SJSA1 (cell line): ENCODE data around the gene ARHGEF16. TPM values are rescaled to one million over a fixed set of nuclear protein-coding genes. Genes with fewer than 3 reads are reported as not detected.

Experiments used
- DNase-seq, 2 experiments: peaks; one replicate each; pipeline ENCODE4 v3.0.0-alpha.2; 2015 to 2020; ENCODE audit warnings: low spot score in 2 of 2, low read depth in 1 of 2
- H3K27ac ChIP-seq: fragments of 250-450 bp; sonication (Bioruptor Pico); 2 replicates; pipeline ENCODE4 v1.5.1; 2020; ENCODE audit warnings: mild to moderate bottlenecking, moderate library complexity
- H3K27me3 ChIP-seq: fragments of 250-450 bp; sonication (Bioruptor Pico); replicated peaks from 2 replicates; pipeline ENCODE4 v1.5.1; 2020; ENCODE audit warnings: mild to moderate bottlenecking, moderate library complexity
- H3K36me3 ChIP-seq: fragments of 250-450 bp; sonication (Bioruptor Pico); 2 replicates; pipeline ENCODE4 v1.5.1; 2020; ENCODE audit warnings: mild to moderate bottlenecking
- H3K4me1 ChIP-seq: fragments of 250-450 bp; sonication (Bioruptor Pico); replicated peaks from 2 replicates; pipeline ENCODE4 v1.6.1; 2021; ENCODE audit warnings: mild to moderate bottlenecking
- H3K4me3 ChIP-seq: fragments of 250-450 bp; sonication (Bioruptor Pico); 2 replicates; pipeline ENCODE4 v1.5.1; 2020; ENCODE audit warnings: mild to moderate bottlenecking
- H3K9me3 ChIP-seq: fragments of 250-450 bp; sonication (Bioruptor Pico); replicated peaks from 2 replicates; pipeline ENCODE4 v1.5.1; 2020; ENCODE audit warnings: mild to moderate bottlenecking
- total RNA-seq: library from RNA; depleted of rRNA; stranded (reverse); fragments of >200 nt; shearing (Covaris generic); gene quantifications from 2 replicates; pipeline ENCODE4 v1.2.3, GENCODE V29; 2014

The ARHGEF16 gene
- total RNA-seq, 1 experiment from 2014 or later, result 34.9 TPM

DNA sequence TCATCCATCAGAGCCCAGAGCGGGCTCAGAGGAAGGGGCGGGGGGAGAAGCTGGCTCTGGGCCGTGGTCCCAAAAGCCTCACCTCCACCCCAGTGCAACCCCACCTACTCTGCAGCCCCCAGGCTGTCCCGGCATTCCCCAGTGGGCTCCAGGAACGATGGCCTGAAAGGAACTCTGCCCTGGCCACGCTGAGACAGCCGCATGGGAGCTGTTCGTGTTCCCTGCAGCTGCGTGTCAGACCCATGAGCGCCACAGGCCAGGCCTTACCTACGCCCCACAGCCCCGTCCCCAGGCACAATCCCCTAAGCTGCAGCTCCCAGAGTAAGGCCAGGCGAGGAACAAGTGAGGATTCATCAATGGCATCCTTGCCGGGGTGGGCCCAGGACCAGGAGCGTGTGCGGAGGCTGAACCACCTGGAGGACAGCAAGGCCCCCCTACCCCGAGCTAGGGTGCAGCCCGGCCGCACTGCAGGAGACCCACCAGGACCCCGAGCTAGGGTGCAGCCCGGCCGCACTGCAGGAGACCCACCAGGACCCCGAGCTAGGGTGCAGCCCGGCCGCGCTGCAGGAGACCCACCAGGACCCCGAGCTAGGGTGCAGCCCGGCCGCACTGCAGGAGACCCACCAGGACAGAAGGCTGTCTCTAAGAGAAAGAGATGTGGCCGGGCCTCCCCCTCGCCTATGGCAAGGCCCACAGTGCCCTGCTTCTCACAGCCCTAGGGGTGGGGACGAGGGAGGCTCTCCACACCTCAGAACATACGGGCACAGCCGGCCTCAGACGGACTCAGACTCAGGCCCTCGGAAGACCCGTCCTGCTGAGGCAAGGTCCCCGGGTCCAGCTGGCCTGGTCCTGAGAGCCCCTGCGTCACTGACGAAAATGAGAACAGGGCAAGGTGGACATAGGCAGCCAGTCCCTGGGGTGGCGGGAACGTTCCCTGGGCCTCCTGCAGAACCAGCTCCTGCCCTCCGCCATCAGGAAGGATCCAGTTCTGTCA is 26.5 kb upstream of the ARHGEF16 start:
- no peak overlapping the region for H3K4me3 ChIP-seq
- H3K27me3 ChIP-seq, result no peaks in the 10 kb centered on the region
- H3K4me1 ChIP-seq, result no peaks in the 10 kb centered on the region
- H3K36me3 ChIP-seq, result no peaks in the 10 kb centered on the region
- no peak overlapping the region for H3K27ac ChIP-seq
- DNase-seq, result no peak
- H3K9me3 ChIP-seq, result no peaks in the 10 kb centered on the region

DNA sequence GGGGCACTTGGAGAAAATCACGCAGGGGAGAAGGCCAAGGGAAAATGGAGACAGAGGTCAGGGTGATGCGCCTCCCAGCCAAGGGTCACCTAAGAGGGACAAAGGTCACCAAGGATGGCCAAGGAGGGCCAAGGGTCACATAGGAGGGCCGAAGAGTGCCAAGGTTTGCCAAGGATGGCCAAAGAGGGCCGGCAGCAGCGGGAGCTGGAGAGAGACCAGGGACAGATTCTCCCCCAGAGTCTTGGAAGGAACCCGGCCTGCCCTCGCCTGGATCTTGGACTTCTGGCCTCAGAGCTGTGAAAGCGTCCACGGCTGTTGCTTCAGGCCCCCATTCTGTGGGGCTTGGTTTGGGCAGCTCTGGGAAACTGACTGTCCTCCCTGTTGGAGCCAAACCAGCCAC is 25.6 kb upstream of the ARHGEF16 start:
- Histone ChIP-seq H3K36me3 (no peaks in the 10 kb centered on the region), H3K27me3 (no peaks in the 10 kb centered on the region), H3K27ac (no peak overlapping the region), H3K9me3 (no peaks in the 10 kb centered on the region), H3K4me1 (no peaks in the 10 kb centered on the region), H3K4me3 (no peak overlapping the region)
- no peak for DNase-seq

DNA sequence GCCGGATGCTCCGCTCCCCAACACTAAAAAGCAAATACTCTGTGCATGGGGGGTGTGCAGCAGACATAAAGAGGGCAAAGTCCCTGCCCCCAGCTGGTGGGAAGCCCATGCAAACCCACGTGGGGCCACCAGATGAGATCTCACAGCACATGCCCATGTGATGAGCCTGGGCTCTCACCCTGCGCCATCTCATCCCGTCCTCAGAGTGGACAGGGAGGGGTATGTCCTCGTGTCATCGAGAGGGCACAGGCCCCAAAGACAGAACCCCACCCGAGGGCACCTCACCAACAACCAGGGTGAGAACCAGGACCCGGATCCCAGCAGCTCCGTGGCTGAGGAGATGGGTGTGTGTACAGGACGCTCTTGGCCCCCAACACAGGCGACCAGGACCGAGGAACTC is 25.1 kb upstream of the ARHGEF16 start:
- H3K9me3 ChIP-seq, result no peaks in the 10 kb centered on the region

GRCh38 chr1:3429766-3430165 is 24.7 kb upstream of the ARHGEF16 start:
- no peak overlapping the region for H3K27ac ChIP-seq
- no peak overlapping the region for H3K4me3 ChIP-seq
- H3K36me3 ChIP-seq, result no peaks in the 10 kb centered on the region
- no peak for DNase-seq
- H3K27me3 ChIP-seq, result no peaks in the 10 kb centered on the region
- no peaks in the 10 kb centered on the region for H3K4me1 ChIP-seq
- no peaks in the 10 kb centered on the region for H3K9me3 ChIP-seq

More for the DNA sequence above, 25.1 kb upstream of the ARHGEF16 start:
- no peak for DNase-seq
- Histone ChIP-seq H3K27ac (no peak overlapping the region), H3K4me3 (no peak overlapping the region), H3K4me1 (no peaks in the 10 kb centered on the region), H3K36me3 (no peaks in the 10 kb centered on the region), H3K27me3 (no peaks in the 10 kb centered on the region)

- Histone ChIP-seq H3K4me3 (no peak overlapping the region), H3K36me3 (no peaks in the 10 kb centered on the region), H3K4me1 (no peaks in the 10 kb centered on the region), H3K27ac (no peak overlapping the region), H3K27me3 (no peaks in the 10 kb centered on the region), H3K9me3 (no peaks in the 10 kb centered on the region)
- no peak for DNase-seq
Observed at GRCh38 chr1:3430406-3430805, 24.1 kb upstream of the ARHGEF16 start.

DNA sequence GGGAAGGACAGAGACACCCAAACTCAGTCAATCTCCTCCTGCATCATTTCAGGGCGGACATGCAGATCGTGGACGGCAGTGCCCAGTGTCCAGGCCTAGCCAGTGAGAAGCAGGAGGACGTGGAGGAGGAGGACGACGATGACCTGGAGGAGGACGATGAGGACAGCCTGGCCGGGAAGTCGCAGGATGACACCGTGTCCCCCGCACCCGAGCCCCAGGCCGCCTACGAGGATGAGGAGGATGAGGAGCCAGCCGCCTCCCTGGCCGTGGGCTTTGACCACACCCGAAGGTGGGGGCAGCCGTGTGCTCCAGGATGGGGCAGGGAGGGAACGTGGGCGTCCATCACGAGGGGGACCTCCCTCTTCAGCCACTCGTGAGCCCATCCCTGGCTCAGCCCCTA is 23.6 kb upstream of the ARHGEF16 start:
- DNase-seq, result no peak
- H3K4me1 ChIP-seq, result no peaks in the 10 kb centered on the region
- no peaks in the 10 kb centered on the region for H3K27me3 ChIP-seq
- H3K27ac ChIP-seq, result no peak overlapping the region
- H3K36me3 ChIP-seq, result no peaks in the 10 kb centered on the region
- H3K4me3 ChIP-seq, result no peak overlapping the region
- H3K9me3 ChIP-seq, result no peaks in the 10 kb centered on the region

DNA sequence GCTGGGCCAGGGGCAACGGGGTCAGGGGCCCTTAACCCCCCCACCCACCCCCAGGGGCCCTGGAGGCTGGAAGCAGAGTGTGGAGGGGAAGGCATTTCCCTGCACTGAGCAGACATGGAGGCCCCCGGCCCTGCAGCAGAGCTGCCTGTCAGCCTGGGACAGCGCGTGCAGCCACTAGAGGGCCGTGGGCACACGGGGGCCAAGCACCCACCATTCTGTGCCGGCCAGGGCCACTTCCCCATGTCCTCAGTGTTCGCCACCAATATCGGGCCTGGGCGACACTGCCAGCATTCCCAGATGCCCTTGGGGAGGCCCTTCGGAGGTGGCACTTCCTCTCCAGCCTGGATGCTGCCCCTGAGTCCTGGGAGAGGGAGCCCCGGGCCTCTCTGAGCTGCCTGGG is 23.2 kb upstream of the ARHGEF16 start:
- no peaks in the 10 kb centered on the region for H3K36me3 ChIP-seq
- DNase-seq, result no peak
- H3K27me3 ChIP-seq, result no peaks in the 10 kb centered on the region
- H3K4me3 ChIP-seq, result no peak overlapping the region
- no peaks in the 10 kb centered on the region for H3K4me1 ChIP-seq
- H3K9me3 ChIP-seq, result no peaks in the 10 kb centered on the region
- no peak overlapping the region for H3K27ac ChIP-seq

GRCh38 chr1:3431686-3432085 is 22.8 kb upstream of the ARHGEF16 start:
- DNase-seq, result no peak
- no peaks in the 10 kb centered on the region for H3K27me3 ChIP-seq

GRCh38 chr1:3432306-3432705 is 22.2 kb upstream of the ARHGEF16 start:
- no peaks in the 10 kb centered on the region for H3K36me3 ChIP-seq
- no peaks in the 10 kb centered on the region for H3K4me1 ChIP-seq
- no peak for DNase-seq

More at GRCh38 chr1:3431686-3432085, 22.8 kb upstream of the ARHGEF16 start:
- Histone ChIP-seq H3K9me3 (no peaks in the 10 kb centered on the region), H3K27ac (no peak overlapping the region), H3K4me1 (no peaks in the 10 kb centered on the region), H3K4me3 (no peak overlapping the region), H3K36me3 (no peaks in the 10 kb centered on the region)

GRCh38 chr1:3433076-3433475 is 21.4 kb upstream of the ARHGEF16 start:
- no peaks in the 10 kb centered on the region for H3K36me3 ChIP-seq
- no peaks in the 10 kb centered on the region for H3K9me3 ChIP-seq
- no peak for DNase-seq
- H3K4me1 ChIP-seq, result no peaks in the 10 kb centered on the region
- H3K27ac ChIP-seq, result no peak overlapping the region
- no peaks in the 10 kb centered on the region for H3K27me3 ChIP-seq
- no peak overlapping the region for H3K4me3 ChIP-seq

More at GRCh38 chr1:3432306-3432705, 22.2 kb upstream of the ARHGEF16 start:
- Histone ChIP-seq H3K4me3 (no peak overlapping the region), H3K27me3 (no peaks in the 10 kb centered on the region), H3K9me3 (no peaks in the 10 kb centered on the region), H3K27ac (no peak overlapping the region)

- no peaks in the 10 kb centered on the region for H3K9me3 ChIP-seq
- H3K27me3 ChIP-seq, result no peaks in the 10 kb centered on the region
- H3K36me3 ChIP-seq, result no peaks in the 10 kb centered on the region
- no peak for DNase-seq
- no peaks in the 10 kb centered on the region for H3K4me1 ChIP-seq
- H3K27ac ChIP-seq, result no peak overlapping the region
- no peak overlapping the region for H3K4me3 ChIP-seq
Observed at GRCh38 chr1:3433596-3434320, 20.7 kb upstream of the ARHGEF16 start.

GRCh38 chr1:3434406-3435110 is 19.9 kb upstream of the ARHGEF16 start:
- DNase-seq, result no peak
- no peaks in the 10 kb centered on the region for H3K4me1 ChIP-seq
- H3K27ac ChIP-seq, result no peak overlapping the region
- no peaks in the 10 kb centered on the region for H3K9me3 ChIP-seq
- H3K27me3 ChIP-seq, result no peaks in the 10 kb centered on the region
- H3K36me3 ChIP-seq, result no peaks in the 10 kb centered on the region
- H3K4me3 ChIP-seq, result no peak overlapping the region

GRCh38 chr1:3435666-3436065 is 18.8 kb upstream of the ARHGEF16 start:
- Histone ChIP-seq H3K27me3 (peaks cover 1% of the 10 kb centered on the region; the same call in 1 of the 2 replicates), H3K4me3 (no peak overlapping the region), H3K27ac (no peak overlapping the region), H3K36me3 (no peaks in the 10 kb centered on the region), H3K9me3 (no peaks in the 10 kb centered on the region), H3K4me1 (no peaks in the 10 kb centered on the region)
- DNase-seq, result no peak
